ENCODE measurements around the gene MEG3.

DNA sequence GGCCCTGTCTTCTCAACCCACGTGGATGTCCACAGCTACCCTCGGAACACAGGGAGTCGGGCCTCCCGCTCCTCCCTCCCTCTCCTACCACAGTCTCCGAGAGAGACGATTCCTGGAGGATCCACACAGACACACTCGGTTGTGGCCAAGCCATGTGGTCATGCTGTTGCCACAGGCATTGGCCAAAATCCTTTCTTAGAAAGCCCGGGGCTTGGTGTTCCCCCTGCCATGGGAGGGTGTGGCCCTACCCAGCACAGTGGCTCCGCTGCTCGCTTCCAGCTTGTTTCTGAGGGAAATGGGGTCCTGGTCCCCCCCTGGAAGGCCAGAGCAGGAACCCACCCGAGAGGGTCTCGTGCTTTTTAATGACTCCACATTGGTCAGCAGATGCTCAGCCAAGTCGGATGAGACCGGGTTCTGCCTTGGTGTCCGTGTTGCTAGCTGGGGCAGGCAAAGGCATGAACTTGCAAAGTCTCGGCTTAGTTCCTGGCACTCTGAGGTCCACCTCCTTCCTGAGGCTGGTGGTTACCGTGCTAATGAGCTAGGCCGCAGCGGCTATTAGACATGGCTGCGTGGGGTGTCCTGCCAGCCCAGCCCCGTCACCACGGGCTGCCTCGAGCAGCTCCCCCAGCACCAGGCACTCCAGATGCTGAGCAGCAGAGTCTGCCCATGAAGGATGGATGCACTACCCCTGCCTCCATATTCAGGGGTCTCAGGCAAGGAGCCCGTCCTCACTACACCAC is 46.8 kb upstream of the MEG3 start:
- TF ChIP-seq, protein P1, sequence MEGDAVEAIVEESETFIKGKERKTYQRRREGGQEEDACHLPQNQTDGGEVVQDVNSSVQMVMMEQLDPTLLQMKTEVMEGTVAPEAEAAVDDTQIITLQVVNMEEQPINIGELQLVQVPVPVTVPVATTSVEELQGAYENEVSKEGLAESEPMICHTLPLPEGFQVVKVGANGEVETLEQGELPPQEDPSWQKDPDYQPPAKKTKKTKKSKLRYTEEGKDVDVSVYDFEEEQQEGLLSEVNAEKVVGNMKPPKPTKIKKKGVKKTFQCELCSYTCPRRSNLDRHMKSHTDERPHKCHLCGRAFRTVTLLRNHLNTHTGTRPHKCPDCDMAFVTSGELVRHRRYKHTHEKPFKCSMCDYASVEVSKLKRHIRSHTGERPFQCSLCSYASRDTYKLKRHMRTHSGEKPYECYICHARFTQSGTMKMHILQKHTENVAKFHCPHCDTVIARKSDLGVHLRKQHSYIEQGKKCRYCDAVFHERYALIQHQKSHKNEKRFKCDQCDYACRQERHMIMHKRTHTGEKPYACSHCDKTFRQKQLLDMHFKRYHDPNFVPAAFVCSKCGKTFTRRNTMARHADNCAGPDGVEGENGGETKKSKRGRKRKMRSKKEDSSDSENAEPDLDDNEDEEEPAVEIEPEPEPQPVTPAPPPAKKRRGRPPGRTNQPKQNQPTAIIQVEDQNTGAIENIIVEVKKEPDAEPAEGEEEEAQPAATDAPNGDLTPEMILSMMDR (IDR thresholded peaks at IDR 0.05): no peak
- no peak for TF ChIP-seq EP300 (IDR thresholded peaks at IDR 0.05)

Measured in tibial nerve (tissue), 4 donors.